Measurements from ENCODE around the gene AVPR1A.

DNA sequence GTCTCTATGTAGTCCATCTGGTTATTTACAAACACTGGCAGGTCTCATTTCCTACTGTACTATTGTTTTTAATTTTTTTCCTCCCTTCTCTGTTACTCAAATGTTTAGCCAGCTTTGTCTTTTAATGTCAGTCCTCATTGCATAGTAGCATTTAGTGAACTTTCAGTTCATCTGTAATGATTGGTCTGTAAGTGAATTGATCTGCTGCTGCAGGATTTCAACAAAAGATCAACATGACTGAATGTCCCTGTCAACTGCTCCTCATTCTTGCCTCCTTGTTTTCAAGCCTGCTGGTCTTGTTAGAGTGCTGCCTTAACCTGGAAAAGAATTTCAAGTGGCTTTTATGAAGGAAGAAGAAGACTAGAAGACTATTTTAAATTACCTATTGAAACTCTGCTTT is 19.3 kb upstream of the AVPR1A start:
- TF ChIP-seq, protein P1, sequence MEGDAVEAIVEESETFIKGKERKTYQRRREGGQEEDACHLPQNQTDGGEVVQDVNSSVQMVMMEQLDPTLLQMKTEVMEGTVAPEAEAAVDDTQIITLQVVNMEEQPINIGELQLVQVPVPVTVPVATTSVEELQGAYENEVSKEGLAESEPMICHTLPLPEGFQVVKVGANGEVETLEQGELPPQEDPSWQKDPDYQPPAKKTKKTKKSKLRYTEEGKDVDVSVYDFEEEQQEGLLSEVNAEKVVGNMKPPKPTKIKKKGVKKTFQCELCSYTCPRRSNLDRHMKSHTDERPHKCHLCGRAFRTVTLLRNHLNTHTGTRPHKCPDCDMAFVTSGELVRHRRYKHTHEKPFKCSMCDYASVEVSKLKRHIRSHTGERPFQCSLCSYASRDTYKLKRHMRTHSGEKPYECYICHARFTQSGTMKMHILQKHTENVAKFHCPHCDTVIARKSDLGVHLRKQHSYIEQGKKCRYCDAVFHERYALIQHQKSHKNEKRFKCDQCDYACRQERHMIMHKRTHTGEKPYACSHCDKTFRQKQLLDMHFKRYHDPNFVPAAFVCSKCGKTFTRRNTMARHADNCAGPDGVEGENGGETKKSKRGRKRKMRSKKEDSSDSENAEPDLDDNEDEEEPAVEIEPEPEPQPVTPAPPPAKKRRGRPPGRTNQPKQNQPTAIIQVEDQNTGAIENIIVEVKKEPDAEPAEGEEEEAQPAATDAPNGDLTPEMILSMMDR (IDR thresholded peaks at IDR 0.05; ENCODE audit: low read length): no peak
- TF ChIP-seq EZH2 (IDR thresholded peaks at IDR 0.05; ENCODE audit: borderline replicate concordance, low read length): no peak

All from OCI-LY1 (cell line).